GM21723 (cell line): ENCODE data around the gene MUC5AC.
"Not testable (repeated sequence)": the region's sequence is repeated elsewhere in the genome, so short reads cannot be mapped to it uniquely, and the experiment has no call there.

Source experiments
- ATAC-seq: cut with Tn5 transposase; IDR thresholded peaks from one replicate; pipeline ENCODE4 v1.9.1; 2021; ENCODE audit warnings: mild to moderate bottlenecking, moderate library complexity; ENCODE audit not compliant: unreplicated experiment

Gene MUC5AC

GRCh38 chr11:1140642-1141490, 16.9 kb upstream of the MUC5AC start:
- ATAC-seq = no peak

GRCh38 chr11:1146365-1146764, 11.4 kb upstream of the MUC5AC start:
- no peak for ATAC-seq

DNA sequence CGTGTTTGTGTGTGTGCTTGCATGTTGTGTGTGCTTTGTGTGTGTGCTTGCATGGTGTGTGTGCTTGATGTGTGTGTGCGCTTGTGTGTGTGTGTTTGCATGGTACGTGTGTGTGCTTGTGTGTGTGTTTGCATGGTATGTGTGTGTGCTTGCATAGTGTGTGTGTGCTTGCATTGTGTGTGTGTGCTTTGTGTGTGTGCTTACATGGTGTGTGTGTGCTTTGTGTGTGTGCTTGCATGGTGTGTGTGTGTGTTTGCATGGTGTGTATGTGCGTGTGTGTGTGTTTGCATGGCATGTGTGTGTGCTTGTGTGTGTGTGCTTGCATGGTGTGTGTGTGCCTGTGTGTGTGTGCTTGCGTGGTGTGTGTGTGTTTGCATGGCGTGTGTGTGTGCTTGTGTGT, 10.0 kb upstream of the MUC5AC start:
- ATAC-seq = no peak

GRCh38 chr11:1148752-1149180, 9.0 kb upstream of the MUC5AC start:
- no peak for ATAC-seq

GRCh38 chr11:1149545-1149944, 8.2 kb upstream of the MUC5AC start:
- no peak for ATAC-seq

GRCh38 chr11:1150116-1150515, 7.6 kb upstream of the MUC5AC start:
- ATAC-seq = no peak

DNA sequence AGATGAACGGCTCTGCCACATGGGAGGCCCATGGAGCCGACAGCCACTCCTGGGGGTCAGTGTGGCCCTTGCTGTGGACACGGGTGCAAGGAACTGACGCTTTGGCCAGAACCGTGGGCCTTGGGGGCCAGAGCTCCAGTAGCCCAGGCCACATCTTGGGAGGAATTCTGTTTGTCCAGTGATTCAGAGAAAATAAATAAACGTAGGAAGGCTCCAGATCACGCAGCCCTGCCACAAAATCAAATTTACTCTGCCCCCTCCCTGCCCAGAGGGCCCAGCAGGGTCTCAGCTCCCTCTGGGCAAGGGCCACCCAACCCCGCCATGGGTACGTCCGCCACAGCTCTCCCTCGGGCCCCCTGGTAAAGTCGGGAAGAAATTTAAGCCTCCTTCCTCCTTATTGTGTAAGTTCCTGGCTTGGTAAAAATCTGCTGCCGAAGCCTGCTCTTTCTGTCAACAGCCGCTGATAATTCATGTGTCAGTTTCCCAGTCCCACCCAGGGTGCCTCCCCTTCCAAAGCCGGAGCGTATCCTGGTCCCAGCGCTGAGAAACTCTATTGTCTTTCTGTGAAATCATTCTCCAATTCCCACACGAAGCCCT, 6.9 kb upstream of the MUC5AC start:
- ATAC-seq = no peak

DNA sequence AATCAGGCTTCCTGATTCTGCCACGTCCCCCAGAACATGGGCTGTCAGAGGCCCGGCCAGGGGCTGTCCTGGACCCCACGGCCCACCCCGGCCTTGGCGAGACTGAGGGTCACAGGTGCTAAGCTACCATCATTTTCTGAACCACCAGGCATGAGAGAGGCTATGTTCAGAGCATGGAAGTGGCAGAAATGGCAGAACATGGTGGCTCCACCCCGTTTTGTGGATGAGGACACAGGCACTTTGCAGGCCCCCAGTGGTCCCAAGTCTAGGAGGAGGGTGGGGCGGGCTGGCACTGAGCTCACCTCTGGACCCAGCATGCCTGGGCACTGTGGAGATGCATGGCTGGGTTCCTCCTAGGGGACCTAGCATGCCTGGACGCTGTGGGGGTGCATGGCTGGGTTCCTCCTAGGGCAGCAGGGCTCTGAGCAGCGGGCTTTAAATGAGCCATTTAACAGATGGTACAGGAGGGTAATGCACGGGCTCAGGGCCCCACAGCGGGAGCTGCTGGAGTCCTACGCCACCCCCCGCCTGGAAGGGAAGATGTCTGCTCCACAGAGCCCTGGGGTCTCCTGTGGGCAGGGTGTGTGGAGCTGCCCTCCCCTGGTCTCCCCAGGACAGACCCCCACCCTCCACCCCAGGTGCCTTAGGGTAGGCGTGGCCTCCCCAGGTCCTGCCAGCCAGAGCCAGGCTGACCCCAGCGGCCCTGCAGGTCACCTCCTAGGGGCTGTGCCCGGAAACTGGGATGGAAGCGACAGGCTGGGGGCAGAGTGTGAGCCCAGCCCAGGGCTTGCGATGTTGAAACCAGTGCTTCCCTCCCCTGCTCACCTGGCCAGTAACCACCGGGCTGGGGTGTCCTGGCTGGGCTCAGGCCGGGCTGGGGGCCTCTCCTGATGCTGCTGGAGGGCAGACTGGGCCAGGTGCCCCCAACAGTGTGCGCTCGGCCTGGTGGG, 6.1 kb upstream of the MUC5AC start:
- ATAC-seq = no peak

- no peak for ATAC-seq
Observed at GRCh38 chr11:1152316-1153104, 5.2 kb upstream of the MUC5AC start.

DNA sequence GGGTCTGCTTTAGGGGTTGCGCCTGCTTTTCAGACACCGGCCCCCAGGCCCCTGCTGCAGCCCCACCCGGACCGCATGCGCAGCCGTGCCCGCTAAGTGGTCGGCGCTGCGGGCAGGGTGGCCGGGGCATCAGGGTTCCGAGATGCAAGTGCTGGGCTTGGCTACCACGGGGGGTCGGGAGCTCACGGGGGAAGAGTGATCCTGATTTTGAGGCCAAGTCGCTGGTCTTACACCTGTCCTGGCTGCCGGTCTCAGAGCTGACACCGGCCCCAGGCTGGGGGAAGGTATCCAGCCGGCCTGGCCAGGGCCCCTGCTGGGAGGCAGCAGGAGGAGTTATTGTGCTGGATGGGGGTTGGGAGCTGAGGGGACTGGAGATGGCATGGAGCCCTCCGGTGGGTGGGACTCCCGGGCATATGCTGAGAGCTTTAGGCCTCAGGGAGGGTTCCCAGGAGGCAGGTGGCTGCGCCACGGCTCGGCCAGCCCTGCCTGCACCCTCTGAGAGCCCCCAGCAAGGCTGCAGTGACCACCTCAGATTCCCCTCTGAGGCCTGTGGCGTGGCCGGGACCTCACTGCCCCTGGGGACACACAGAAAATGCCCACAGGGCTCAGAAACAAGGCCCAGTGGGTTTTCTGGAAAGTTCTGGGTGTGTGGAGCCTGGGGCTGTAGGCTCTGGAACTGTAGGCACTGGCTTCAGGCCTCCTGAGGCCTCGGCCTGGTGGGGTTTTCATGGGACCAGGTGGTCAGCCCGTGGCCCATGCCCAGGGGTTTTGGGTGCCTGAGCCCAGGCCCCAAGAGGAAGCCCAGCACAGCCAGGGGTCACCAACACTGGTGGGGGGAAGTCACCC, 4.4 kb upstream of the MUC5AC start:
- no peak for ATAC-seq

- ATAC-seq = no peak
Observed at GRCh38 chr11:1153951-1154493, 3.7 kb upstream of the MUC5AC start.

DNA sequence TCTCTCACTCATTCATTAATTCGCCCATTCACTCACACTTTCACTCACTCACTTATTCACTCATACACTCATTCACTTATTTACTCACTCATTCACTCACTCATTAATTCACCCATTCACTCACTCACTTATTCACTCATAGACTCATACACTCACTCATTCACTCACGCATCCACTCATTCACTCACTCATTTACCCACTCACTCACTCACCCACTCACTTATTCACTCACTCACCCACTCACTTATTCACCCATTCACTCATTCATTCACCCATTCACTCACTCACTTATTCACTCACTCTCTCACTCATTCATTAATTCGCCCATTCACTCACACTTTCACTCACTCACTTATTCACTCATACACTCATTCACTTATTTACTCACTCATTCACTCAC, 3.1 kb upstream of the MUC5AC start:
- ATAC-seq = not testable (repeated sequence)

- ATAC-seq = no peak
Observed at GRCh38 chr11:1155274-1155693, 2.5 kb upstream of the MUC5AC start.

GRCh38 chr11:1156506-1157340, 1.0 kb upstream of the MUC5AC start:
- ATAC-seq = no peak

GRCh38 chr11:1157341-1157644, 460 bp upstream of the MUC5AC start:
- ATAC-seq = no peak

DNA sequence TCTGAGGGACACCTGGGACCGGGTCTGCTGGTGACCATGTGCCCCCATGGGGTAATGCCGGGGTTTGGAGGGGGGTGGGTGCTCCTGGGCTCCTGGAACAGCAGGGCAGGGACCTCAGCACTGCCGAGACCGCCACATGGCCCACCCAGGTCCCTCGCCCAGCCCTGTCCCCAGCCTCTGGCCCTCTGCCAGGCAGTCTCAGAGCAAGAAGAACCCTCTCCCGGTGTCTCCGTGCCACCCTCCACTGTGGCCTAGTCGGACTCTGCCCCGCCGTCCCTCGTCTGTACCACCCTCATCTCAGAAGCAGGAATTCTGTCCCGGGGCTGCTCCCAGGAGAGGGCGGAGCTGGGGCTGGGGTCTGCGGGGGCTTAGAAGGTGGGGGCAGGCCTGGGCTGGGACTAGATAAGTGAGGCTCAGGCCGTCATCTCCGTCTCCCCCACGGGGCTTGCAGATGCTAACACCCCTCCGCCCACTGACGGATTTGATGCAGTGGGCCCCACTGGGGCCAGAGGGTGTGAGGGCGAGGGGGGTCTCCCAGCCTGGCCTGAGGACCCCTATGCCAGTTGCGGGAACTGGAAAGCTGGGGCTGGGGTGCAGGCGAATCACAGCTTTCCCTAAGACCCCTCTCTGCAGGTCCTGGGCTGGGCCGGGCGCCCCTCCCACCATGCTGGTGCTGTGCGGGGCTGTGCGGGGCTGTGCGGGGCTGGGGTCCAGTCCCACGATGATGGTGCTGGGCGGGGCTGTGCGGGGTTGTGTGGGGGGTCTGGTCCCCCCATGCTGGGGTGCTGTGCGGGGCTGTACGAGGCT, 1.1 kb downstream of the MUC5AC start:
- no peak for ATAC-seq

- ATAC-seq = not testable (repeated sequence)
Observed at GRCh38 chr11:1159488-1160220, 1.9 kb downstream of the MUC5AC start.
